HCT116 (cell line): Measurements from ENCODE around the gene CDH2. TPM values are rescaled to one million over a fixed set of nuclear protein-coding genes. Genes with fewer than 3 reads are reported as not detected.

Source experiments
- ATAC-seq: fragments of 200-7000 bp; cut with Tn5 transposase; 2 replicates; pipeline ENCODE4 v1.9.1; 2020; ENCODE audit warnings: mild to moderate bottlenecking, moderate library complexity
- BruUV-seq: library from RNA; stranded (reverse); fragments of 400-500 nt; replicated peaks from 2 replicates; lab custom pipeline; 2021; lab: Mats Ljungman, UMichigan
- CTCF ChIA-PET: fragments of 300-600 bp; sonication (Branson Sonifier 250); formaldehyde crosslinking; loops from one replicate; lab custom pipeline; 2021; ENCODE audit warnings: antibody characterized with exemption; lab: Charles Lee
- POLR2A ChIA-PET: fragments of 300-600, 350-600 bp; sonication (Branson Sonifier 250); formaldehyde crosslinking; loops from one replicate; lab custom pipeline; 2021; ENCODE audit warnings: antibody characterized with exemption; lab: Charles Lee
- RAD21 ChIA-PET, 2 experiments: fragments of 300-600 bp; sonication (Branson Sonifier 250); formaldehyde crosslinking; loops; one replicate each; lab custom pipeline; 2023; ENCODE audit warnings: low total read pairs in 2 of 2; ENCODE audit not compliant: uncharacterized antibody in 2 of 2, unreplicated experiment in 2 of 2, low non-redundant PET in 1 of 2; lab: Charles Lee
- DNase-seq: peaks from one replicate; pipeline ENCODE4 v3.0.0-alpha.2; 2010; ENCODE audit warnings: low read depth, low spot score
- H2AFZ ChIP-seq: fragments of 200-600 bp; shearing (Covaris generic), sonication (generic); 2 replicates; pipeline ENCODE4 v1.6.1; 2017; ENCODE audit warnings: low read depth, mixed run types, mixed read lengths, antibody characterized with exemption, low read length; ENCODE audit not compliant: poor library complexity, severe bottlenecking
- H3K27ac ChIP-seq: 2 replicates; pipeline ENCODE4 v1.5.1; 2012; ENCODE audit warnings: low read depth, low read length
- H3K27me3 ChIP-seq: fragments of 200-600 bp; sonication (generic); 2 replicates; pipeline ENCODE4 v1.6.1; 2016; ENCODE audit warnings: mixed run types, low read length, mixed read lengths; ENCODE audit not compliant: insufficient read depth
- H3K36me3 ChIP-seq, 2 experiments: fragments of 200-500 bp in 1 of 2; fragments of 200-600 bp in 1 of 2; sonication (Bioruptor generic) in 1 of 2; sonication (generic) in 1 of 2; 2 replicates each; pipeline versions ENCODE4 v1.5.1 to v1.6.1; 2014 to 2016; ENCODE audit warnings: low read length in 2 of 2, inconsistent platforms in 1 of 2, mixed read lengths in 1 of 2, mixed run types in 1 of 2; ENCODE audit not compliant: insufficient read depth in 2 of 2, control insufficient read depth in 1 of 2
- H3K4me1 ChIP-seq, 2 experiments: fragments of 200-600 bp in 1 of 2; sonication (generic) in 1 of 2; 2 replicates each; pipeline versions ENCODE4 v1.5.1 to v1.6.1; 2012 to 2017; ENCODE audit warnings: low read length in 2 of 2, inconsistent platforms in 1 of 2, mild to moderate bottlenecking in 1 of 2, mixed read lengths in 1 of 2, mixed run types in 1 of 2, moderate library complexity in 1 of 2; ENCODE audit not compliant: insufficient read depth in 2 of 2, control insufficient read depth in 1 of 2
- H3K4me2 ChIP-seq: fragments of 200-600 bp; sonication (generic); 2 replicates; pipeline ENCODE4 v1.6.1; 2017; ENCODE audit warnings: mixed run types, low read length, mixed read lengths
- H3K4me3 ChIP-seq, 2 experiments: fragments of 200-600 bp in 1 of 2; sonication (generic) in 1 of 2; replicated peaks in 1 of 2; 2 replicates each; pipeline ENCODE4 v1.5.1; 2011 to 2016; ENCODE audit warnings: low read length in 2 of 2, control low read depth in 1 of 2, low read depth in 1 of 2, mild to moderate bottlenecking in 1 of 2, mixed read lengths in 1 of 2, mixed run types in 1 of 2
- H3K79me2 ChIP-seq: fragments of 200-600 bp; sonication (generic); 2 replicates; pipeline ENCODE4 v1.6.1; 2017; ENCODE audit warnings: mild to moderate bottlenecking, mixed run types, low read length, moderate library complexity, mixed read lengths; ENCODE audit not compliant: insufficient read depth
- H3K9ac ChIP-seq: fragments of 200-600 bp; sonication (generic); 2 replicates; pipeline ENCODE4 v1.6.1; 2016; ENCODE audit warnings: low read length, mixed read lengths
- H3K9me2 ChIP-seq: fragments of 200-600 bp; sonication (generic), shearing (Covaris generic); 2 replicates; pipeline ENCODE4 v1.6.1; 2017; ENCODE audit warnings: mixed run types, mild to moderate bottlenecking, moderate library complexity; ENCODE audit not compliant: insufficient read depth
- H3K9me3 ChIP-seq, 2 experiments: fragments of 200-500 bp in 1 of 2; fragments of 200-600 bp in 1 of 2; sonication (Bioruptor generic) in 1 of 2; sonication (generic) in 1 of 2; 2 replicates each; pipeline ENCODE4 v1.6.1; 2014 to 2017; ENCODE audit warnings: low read length in 2 of 2, mixed read lengths in 2 of 2, inconsistent platforms in 1 of 2, low read depth in 1 of 2, mild to moderate bottlenecking in 1 of 2, mixed run types in 1 of 2, moderate library complexity in 1 of 2; ENCODE audit not compliant: control insufficient read depth in 1 of 2, insufficient read depth in 1 of 2
- H4K20me1 ChIP-seq: fragments of 200-600 bp; sonication (generic), shearing (Covaris generic); 2 replicates; pipeline ENCODE4 v1.6.1; 2017; ENCODE audit warnings: mixed run types, mild to moderate bottlenecking, moderate library complexity; ENCODE audit not compliant: insufficient read depth
- CTCF ChIP-seq, 3 experiments: fragments of 200-600 bp in 1 of 3; sonication (generic) in 1 of 3; IDR thresholded peaks in 2 of 3; conservative IDR thresholded peaks in 1 of 3; 2 replicates each; pipeline ENCODE4 v1.5.1; 2012 to 2017; ENCODE audit warnings: low read depth in 2 of 3, low read length in 2 of 3, antibody characterized with exemption in 1 of 3, borderline replicate concordance in 1 of 3, control low read depth in 1 of 3, mild to moderate bottlenecking in 1 of 3, mixed read lengths in 1 of 3, mixed run types in 1 of 3, moderate library complexity in 1 of 3; ENCODE audit not compliant: insufficient read depth in 1 of 3
- ELF1 ChIP-seq: IDR thresholded peaks from 2 replicates; pipeline ENCODE4 v1.6.1; 2012; ENCODE audit warnings: low read depth, borderline replicate concordance
- FOSL1 ChIP-seq: IDR thresholded peaks from 2 replicates; pipeline ENCODE4 v1.6.1; 2012; ENCODE audit warnings: low read depth
- MAX ChIP-seq: IDR thresholded peaks from 2 replicates; pipeline ENCODE4 v1.6.1; 2012
- POLR2AphosphoS5 ChIP-seq: IDR thresholded peaks from 2 replicates; pipeline ENCODE4 v1.6.1; 2011; ENCODE audit warnings: mild to moderate bottlenecking, low read depth, low read length, moderate library complexity
- RAD21 ChIP-seq: IDR thresholded peaks from 2 replicates; pipeline ENCODE4 v1.6.1; 2012; ENCODE audit warnings: low read depth, mild to moderate bottlenecking
- SIN3A ChIP-seq: IDR thresholded peaks from 2 replicates; pipeline ENCODE4 v1.6.1; 2012; ENCODE audit warnings: low read depth
- SRF ChIP-seq: IDR thresholded peaks from 2 replicates; pipeline ENCODE4 v1.6.1; 2012; ENCODE audit warnings: low read depth
- intact Hi-C: fragments of 100-400 bp; cut with micrococcal nuclease; formaldehyde crosslinking; loops from 2 replicates; pipeline ENCODE4 v1.10.0; 2022
- total RNA-seq: library from RNA; stranded (reverse); gene quantifications from one replicate; pipeline ENCODE4 v1.2.1, GENCODE V29; 2021; ENCODE audit not compliant: unreplicated experiment
- TF ChIP-seq, protein P1 (sequence below): IDR thresholded peaks from 2 replicates; pipeline ENCODE4 v1.6.1; 2012; ENCODE audit warnings: low read depth

The CDH2 gene
- total RNA-seq, 1 experiment from 2014 or later: 0.15 TPM

DNA sequence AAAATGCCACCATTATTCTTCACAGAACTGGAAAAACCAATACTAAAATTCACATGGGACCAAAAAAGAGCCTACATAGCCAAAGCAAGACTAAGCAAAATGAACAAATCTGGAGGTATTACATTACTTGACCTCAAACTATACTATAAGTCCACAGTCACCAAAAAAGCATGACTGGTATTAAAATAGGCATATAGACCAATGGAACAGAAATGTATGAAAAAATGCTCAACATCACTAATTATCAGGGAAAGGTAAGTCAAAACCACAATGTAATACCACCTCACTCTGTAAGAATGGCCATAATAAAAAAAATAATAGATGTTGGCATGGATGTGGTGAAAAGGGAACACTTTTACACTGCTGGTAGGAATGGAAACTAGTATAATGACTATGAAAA is 158.6 kb downstream of the CDH2 start:
- POLR2A ChIA-PET: no interaction called here
- Histone ChIP-seq H3K79me2 (no peaks in the 10 kb centered on the region), H3K4me3 (no peak overlapping the region), H2AFZ (no peak overlapping the region), H4K20me1 (no peaks in the 10 kb centered on the region), H3K9me2 (no peaks in the 10 kb centered on the region), H3K4me1 (no peaks in the 10 kb centered on the region), H3K9me3 (no peaks in the 10 kb centered on the region), H3K27ac (no peak overlapping the region), H3K36me3 (no peaks in the 10 kb centered on the region; a peak in 1 of 4 replicates), H3K9ac (no peak overlapping the region), H3K27me3 (no peaks in the 10 kb centered on the region), H3K4me2 (no peak overlapping the region)
- no TSS peak for BruUV-seq
- RAD21 ChIA-PET: no interaction called here
- CTCF ChIA-PET: no interaction called here
- no peak for ATAC-seq
- intact Hi-C loops: no loop called here
- TF ChIP-seq, protein P1, sequence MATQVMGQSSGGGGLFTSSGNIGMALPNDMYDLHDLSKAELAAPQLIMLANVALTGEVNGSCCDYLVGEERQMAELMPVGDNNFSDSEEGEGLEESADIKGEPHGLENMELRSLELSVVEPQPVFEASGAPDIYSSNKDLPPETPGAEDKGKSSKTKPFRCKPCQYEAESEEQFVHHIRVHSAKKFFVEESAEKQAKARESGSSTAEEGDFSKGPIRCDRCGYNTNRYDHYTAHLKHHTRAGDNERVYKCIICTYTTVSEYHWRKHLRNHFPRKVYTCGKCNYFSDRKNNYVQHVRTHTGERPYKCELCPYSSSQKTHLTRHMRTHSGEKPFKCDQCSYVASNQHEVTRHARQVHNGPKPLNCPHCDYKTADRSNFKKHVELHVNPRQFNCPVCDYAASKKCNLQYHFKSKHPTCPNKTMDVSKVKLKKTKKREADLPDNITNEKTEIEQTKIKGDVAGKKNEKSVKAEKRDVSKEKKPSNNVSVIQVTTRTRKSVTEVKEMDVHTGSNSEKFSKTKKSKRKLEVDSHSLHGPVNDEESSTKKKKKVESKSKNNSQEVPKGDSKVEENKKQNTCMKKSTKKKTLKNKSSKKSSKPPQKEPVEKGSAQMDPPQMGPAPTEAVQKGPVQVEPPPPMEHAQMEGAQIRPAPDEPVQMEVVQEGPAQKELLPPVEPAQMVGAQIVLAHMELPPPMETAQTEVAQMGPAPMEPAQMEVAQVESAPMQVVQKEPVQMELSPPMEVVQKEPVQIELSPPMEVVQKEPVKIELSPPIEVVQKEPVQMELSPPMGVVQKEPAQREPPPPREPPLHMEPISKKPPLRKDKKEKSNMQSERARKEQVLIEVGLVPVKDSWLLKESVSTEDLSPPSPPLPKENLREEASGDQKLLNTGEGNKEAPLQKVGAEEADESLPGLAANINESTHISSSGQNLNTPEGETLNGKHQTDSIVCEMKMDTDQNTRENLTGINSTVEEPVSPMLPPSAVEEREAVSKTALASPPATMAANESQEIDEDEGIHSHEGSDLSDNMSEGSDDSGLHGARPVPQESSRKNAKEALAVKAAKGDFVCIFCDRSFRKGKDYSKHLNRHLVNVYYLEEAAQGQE: no peak
- no peak for TF ChIP-seq SIN3A
- TF ChIP-seq MAX: no peak
- TF ChIP-seq POLR2AphosphoS5: no peak
- no peak for TF ChIP-seq CTCF (IDR thresholded peaks at IDR 0.05 in 2 of 3, conservative IDR thresholded peaks at IDR 0.05 in 1 of 3; ENCODE audit: borderline replicate concordance in 1 of 3, insufficient read depth in 1 of 3, low read depth in 2 of 3, low read length in 2 of 3)
- TF ChIP-seq RAD21: no peak
- TF ChIP-seq FOSL1: no peak
- TF ChIP-seq ELF1: no peak
- TF ChIP-seq SRF: no peak
- DNase-seq: no peak
